HEK293T (cell line): ENCODE data around the gene ELAC2.

Experiments used
- ARNT ChIP-seq: fragments of 450-650 bp; IDR thresholded peaks from 2 replicates; pipeline ENCODE4 v1.6.1; 2017; ENCODE audit warnings: mild to moderate bottlenecking
- FOXA1 ChIP-seq: fragments of 450-650 bp; IDR thresholded peaks from 2 replicates; pipeline ENCODE4 v1.6.1; 2016; ENCODE audit warnings: mild to moderate bottlenecking
- FOXK2 ChIP-seq: fragments of 450-650 bp; IDR thresholded peaks from 2 replicates; pipeline ENCODE4 v1.6.1; 2016; ENCODE audit warnings: mild to moderate bottlenecking
- FOXM1 ChIP-seq: fragments of 450-650 bp; IDR thresholded peaks from 2 replicates; pipeline ENCODE4 v1.6.1; 2017; ENCODE audit warnings: mild to moderate bottlenecking, borderline replicate concordance
- TARDBP ChIP-seq: fragments of 450-650 bp; IDR thresholded peaks from 2 replicates; pipeline ENCODE4 v1.6.1; 2016

GRCh38 chr17:13002761-13003453 lies 14.9 kb downstream of the ELAC2 start:
- TF ChIP-seq FOXK2 (no peak), FOXM1 (no peak), ARNT (no peak), TARDBP (no peak), FOXA1 (no peak)
